Loucy (cell line): Measurements from ENCODE around the gene MS4A18.

Experiments used
- EZH2phosphoT487 ChIP-seq: fragments of 200-600 bp; IDR thresholded peaks from 2 replicates; pipeline ENCODE4 v1.6.1; 2018; ENCODE audit warnings: antibody characterized with exemption, mild to moderate bottlenecking, moderate library complexity, borderline replicate concordance
- TF ChIP-seq, protein P1 (sequence below): fragments of 200-600 bp; sonication (generic); conservative IDR thresholded peaks from 2 replicates; pipeline ENCODE4 v1.5.1; 2014; ENCODE audit warnings: mild to moderate bottlenecking, antibody characterized with exemption, low read length

- TF ChIP-seq, protein P1, sequence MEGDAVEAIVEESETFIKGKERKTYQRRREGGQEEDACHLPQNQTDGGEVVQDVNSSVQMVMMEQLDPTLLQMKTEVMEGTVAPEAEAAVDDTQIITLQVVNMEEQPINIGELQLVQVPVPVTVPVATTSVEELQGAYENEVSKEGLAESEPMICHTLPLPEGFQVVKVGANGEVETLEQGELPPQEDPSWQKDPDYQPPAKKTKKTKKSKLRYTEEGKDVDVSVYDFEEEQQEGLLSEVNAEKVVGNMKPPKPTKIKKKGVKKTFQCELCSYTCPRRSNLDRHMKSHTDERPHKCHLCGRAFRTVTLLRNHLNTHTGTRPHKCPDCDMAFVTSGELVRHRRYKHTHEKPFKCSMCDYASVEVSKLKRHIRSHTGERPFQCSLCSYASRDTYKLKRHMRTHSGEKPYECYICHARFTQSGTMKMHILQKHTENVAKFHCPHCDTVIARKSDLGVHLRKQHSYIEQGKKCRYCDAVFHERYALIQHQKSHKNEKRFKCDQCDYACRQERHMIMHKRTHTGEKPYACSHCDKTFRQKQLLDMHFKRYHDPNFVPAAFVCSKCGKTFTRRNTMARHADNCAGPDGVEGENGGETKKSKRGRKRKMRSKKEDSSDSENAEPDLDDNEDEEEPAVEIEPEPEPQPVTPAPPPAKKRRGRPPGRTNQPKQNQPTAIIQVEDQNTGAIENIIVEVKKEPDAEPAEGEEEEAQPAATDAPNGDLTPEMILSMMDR: no peak
- no peak for TF ChIP-seq EZH2phosphoT487
Measured at GRCh38 chr11:60717956-60718355, 6.6 kb upstream of the MS4A18 start.
